RWPE1 (cell line): ENCODE measurements around the gene C22orf15.

Experiments used
- CTCF ChIA-PET: fragments of 350-600 bp; sonication (Branson Sonifier 250); formaldehyde crosslinking; extraction: SDS; loops from one replicate; lab custom pipeline; 2021; lab: Yijun Ruan, JAX
- POLR2A ChIA-PET: fragments of 400-600 bp; formaldehyde crosslinking; extraction: SDS; loops from one replicate; lab custom pipeline; 2020; ENCODE audit warnings: antibody characterized with exemption; ENCODE audit not compliant: low non-redundant PET; lab: Yijun Ruan, JAX
- DNase-seq: peaks from one replicate; pipeline ENCODE4 v3.0.0; 2012; ENCODE audit warnings: low spot score
- H3K27ac ChIP-seq: fragments of 450-650 bp; 2 replicates; pipeline ENCODE4 v1.5.1; 2017
- TF ChIP-seq, protein P1 (sequence below): fragments of 450-650 bp; conservative IDR thresholded peaks from 2 replicates; pipeline ENCODE4 v1.5.1; 2017; ENCODE audit warnings: low read depth, mild to moderate bottlenecking

C22orf15 gene

DNA sequence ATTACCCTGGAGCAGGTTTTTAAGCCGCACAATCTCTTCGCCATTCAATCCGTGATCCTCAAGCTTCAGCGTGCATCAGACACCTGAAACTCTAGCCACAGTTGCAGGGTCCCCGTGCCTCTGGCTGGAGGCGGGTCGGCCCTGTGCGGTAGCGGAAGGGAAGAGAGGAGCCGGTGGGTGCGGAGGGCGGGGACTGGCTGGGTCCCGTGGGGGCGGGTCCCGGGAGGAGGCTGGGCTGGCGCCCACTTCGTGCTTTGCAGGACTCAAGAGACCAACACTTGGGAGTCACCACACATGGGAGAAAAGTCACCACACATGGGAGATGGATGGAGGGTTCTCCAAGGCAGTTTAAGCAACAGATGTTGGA, 772 bp downstream of the C22orf15 start:
- H3K27ac ChIP-seq: peak overlapping the region; percentile 82
- TF ChIP-seq, protein P1, sequence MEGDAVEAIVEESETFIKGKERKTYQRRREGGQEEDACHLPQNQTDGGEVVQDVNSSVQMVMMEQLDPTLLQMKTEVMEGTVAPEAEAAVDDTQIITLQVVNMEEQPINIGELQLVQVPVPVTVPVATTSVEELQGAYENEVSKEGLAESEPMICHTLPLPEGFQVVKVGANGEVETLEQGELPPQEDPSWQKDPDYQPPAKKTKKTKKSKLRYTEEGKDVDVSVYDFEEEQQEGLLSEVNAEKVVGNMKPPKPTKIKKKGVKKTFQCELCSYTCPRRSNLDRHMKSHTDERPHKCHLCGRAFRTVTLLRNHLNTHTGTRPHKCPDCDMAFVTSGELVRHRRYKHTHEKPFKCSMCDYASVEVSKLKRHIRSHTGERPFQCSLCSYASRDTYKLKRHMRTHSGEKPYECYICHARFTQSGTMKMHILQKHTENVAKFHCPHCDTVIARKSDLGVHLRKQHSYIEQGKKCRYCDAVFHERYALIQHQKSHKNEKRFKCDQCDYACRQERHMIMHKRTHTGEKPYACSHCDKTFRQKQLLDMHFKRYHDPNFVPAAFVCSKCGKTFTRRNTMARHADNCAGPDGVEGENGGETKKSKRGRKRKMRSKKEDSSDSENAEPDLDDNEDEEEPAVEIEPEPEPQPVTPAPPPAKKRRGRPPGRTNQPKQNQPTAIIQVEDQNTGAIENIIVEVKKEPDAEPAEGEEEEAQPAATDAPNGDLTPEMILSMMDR: no peak
- ChIA-PET POLR2A (no interaction called here), CTCF (interaction anchor here (1.1 kb wide), 1 partner anchor 23 kb away, joined by 3 read pairs; no protein-coding TSS in a partner anchor)
- DNase-seq: no peak

DNA sequence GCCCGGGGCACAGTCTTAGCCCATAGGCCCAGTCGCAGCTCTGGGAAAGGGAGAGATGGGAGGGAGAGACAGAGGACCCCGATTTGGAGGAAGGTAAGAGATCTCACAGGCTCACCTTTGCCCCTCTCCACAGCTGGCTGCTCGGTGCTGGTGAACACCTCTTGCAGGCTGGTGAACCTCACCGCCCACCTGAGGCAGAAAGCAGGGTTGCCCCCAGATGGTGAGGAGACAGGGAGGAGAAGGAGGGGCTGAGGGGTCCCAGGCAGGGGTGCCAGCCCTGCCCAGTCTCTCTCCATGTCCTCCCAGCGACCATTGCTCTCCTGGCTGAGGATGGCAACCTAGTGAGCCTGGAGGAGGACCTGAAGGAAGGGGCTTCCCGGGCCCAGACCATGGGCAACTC, 1.2 kb downstream of the C22orf15 start:
- TF ChIP-seq, protein P1: no peak
- POLR2A ChIA-PET: no interaction called here
- H3K27ac ChIP-seq: peak overlapping the region; percentile 82
- DNase-seq: no peak
- CTCF ChIA-PET: interaction anchor here (1.1 kb wide), 1 partner anchor 22 kb away, joined by 3 read pairs; no protein-coding TSS in a partner anchor

DNA sequence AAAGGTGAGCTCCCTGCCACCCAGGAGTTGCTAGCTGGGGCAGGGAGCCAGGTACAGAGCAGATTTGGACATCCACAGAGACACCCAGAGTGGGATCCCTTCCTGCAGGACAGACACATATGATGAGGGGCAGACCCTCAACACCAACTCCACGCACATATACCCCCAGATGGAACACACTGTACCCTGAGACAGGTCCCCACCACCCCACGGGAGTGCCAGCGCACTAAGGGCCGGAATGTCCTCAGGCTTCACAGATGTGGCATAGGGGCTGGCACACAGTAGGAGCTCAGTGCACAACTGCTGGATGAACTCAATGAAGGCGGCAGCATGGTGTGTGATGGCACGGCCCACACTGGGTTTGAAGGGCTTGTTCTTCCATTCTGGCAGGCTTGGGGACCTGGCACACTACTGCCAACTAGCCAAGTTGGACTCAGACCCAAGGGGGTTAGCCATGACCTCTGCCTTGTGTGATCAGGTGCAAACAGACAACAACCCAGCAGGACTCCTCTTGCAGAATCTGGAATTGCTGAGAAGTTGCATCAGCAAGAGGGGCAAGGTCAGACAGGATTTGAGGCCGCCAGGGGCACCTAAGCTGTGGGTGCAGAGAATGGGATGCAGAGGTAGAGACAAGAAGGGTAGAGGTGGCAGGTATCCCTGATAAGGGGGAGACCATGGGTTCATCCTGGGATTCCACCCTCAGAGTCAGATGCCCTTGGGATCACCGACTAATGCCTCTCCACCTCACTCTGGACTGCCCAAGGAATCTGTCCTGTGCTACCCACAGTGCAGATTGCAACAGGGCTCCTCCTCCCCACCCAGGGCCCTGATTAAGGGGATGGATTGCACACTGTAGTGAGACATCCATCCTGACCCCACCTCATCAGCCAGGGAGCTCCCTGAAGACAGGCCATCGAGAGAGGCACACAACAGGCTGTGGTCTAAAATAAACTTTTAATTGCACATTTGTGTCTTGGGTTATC, 2.4 kb downstream of the C22orf15 start:
- TF ChIP-seq, protein P1: no peak
- peak overlapping the region; percentile 82 for H3K27ac ChIP-seq
- ChIA-PET POLR2A (no interaction called here), CTCF (no interaction called here)
- no peak for DNase-seq

DNA sequence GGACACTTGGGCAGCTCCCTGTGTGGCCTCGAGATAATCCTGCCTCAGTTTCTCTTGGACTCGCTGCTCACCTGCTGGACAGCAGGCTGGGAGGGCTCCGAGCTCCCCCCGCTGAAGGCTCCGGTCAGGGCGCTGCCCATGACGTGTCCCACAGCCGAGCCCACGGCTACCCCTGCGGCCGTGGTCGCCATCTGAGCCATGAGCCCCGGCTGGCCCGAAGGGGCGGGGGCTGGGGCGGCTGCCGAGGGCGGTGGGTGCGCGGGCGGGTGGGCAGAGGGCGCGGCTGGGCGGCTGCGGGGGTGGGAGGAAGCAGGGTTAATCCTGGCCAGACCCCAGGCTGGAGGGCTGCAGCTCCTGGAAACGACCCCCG, 4.5 kb downstream of the C22orf15 start:
- ChIA-PET POLR2A (no interaction called here), CTCF (interaction anchor here (0.9 to 1.7 kb wide), 2 partner anchors 22 to 82 kb away, joined by 4 to 7 read pairs; no protein-coding TSS in a partner anchor)
- no peak for DNase-seq
- peak overlapping the region; percentile 82 for H3K27ac ChIP-seq
- TF ChIP-seq, protein P1: no peak

DNA sequence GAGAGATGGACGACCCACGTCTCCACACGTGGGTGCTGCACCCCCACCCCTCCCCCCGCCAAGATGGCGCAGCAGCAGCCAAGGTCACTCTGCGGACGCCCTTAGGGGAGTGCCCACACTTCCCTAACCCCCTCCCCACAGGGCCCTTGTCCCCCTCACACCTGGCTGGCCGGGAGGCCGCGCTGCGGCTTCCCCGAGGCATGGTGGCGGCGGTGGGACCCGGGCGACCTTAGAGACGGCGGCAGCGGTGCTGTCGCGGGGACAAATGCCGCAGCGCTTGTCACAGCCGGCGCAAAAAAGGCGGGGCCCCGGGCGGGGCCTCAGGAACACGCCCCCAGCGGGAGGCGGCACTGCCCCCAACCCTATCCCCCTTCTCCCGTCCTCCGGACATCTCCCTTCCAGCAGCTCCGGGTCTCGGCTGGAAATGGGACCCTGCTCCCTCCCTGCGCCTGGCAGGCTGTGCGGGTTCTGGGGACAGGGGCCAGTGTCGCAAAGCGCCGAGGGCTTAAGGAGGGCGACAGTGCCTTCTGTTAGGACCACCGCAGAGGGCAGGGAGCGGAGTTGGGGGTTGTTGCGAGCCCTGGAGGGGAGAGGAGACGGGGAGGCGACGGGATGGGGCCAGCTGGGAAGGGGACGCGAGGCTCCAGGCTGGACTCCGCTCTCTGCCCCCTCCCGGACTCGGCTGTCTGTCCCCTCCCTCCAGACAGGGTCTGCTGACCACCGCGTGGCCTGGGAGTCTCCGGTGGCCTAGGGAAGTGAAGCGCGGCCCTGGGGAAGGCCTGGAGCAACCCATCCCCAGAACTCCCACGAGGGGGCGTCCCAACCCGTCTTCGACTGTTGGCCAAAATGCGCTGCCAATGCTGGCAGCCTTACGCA, 5.1 kb downstream of the C22orf15 start, which contains the start of gene CHCHD10:
TSS of gene CHCHD10 (minus strand) at position 300 of the 876 bp plus-strand sequence. CDS start at position 202, 98 bp downstream.
- CTCF ChIA-PET: interaction anchor here (0.6 to 1.7 kb wide), 3 partner anchors 21 to 234 kb away, joined by 3 to 7 read pairs (median 4); no protein-coding TSS in a partner anchor
- H3K27ac ChIP-seq: peak within 1 kb of the TSS; percentile 82
- POLR2A ChIA-PET: interaction anchor here (0.7 kb wide), 1 partner anchor 10 kb away, joined by 3 read pairs; no protein-coding TSS in a partner anchor
- DNase-seq: peak; percentile 52
- TF ChIP-seq, protein P1: peak; percentile 78
